ENCODE data around the gene B2M. TPM values are rescaled to one million over a fixed set of nuclear protein-coding genes. Genes with fewer than 3 reads are reported as not detected.
"Not testable (repeated sequence)": the region's sequence is repeated elsewhere in the genome, so short reads cannot be mapped to it uniquely, and the experiment has no call there.

Gene B2M
- total RNA-seq, 2 experiments from 2014 or later: 4,476 to 4,587 TPM

DNA sequence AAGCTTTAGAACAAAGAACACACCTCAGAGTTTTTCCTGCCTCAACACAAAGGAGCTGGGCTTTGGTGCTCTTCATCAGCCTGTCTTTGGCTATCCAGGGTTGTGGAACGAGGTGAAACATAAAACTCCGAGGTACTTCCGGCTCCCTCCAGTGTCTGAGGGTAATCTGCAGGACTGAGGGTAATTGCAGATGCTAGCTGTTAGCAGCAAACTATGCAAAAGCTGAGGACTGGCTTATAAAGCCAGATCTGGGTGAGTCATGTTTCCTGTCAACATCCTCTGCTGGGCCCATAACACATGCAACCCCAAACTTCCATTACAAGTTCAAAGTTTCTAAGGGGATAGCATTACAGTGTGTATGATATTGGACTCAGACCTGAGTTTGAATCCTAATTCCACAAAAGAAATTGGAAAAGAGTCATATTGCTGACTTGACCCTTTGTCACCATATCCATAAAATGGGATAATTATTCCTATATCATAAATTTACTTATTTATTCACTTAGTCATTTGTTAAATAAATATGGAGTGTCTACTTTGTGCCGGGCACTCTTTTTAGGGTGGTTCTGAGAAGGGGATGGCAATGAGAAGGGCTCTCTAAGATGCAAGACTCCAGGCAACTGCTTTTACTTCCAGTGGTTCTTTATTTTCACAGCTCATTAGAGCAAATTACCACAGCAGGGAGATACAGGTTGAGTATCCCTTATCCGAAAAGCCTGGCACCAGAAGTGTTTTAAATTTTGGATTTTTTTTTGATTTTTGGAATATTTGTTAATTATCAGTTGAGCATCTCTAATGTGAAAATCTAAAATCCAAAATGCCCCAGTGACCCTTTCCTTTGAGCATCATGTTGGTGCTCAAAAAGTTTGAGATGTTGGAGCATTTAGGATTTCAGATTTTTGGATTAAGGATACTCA is 15.5 kb downstream of the B2M start:
- Mint-ChIP-seq H3K27me3 (no peaks in the 10 kb centered on the region), H3K4me3 (peak overlapping the region; percentile 99), H3K4me1 (ENCODE audit: low read depth) (peaks cover 61% of the 10 kb centered on the region), H3K36me3 (ENCODE audit: low read depth) (peaks cover 24% of the 10 kb centered on the region), H3K27ac (peak overlapping the region; percentile 100), H3K9me3 (no peaks in the 10 kb centered on the region)
- DNase-seq: peak; percentile 84
- TF ChIP-seq, protein P1, sequence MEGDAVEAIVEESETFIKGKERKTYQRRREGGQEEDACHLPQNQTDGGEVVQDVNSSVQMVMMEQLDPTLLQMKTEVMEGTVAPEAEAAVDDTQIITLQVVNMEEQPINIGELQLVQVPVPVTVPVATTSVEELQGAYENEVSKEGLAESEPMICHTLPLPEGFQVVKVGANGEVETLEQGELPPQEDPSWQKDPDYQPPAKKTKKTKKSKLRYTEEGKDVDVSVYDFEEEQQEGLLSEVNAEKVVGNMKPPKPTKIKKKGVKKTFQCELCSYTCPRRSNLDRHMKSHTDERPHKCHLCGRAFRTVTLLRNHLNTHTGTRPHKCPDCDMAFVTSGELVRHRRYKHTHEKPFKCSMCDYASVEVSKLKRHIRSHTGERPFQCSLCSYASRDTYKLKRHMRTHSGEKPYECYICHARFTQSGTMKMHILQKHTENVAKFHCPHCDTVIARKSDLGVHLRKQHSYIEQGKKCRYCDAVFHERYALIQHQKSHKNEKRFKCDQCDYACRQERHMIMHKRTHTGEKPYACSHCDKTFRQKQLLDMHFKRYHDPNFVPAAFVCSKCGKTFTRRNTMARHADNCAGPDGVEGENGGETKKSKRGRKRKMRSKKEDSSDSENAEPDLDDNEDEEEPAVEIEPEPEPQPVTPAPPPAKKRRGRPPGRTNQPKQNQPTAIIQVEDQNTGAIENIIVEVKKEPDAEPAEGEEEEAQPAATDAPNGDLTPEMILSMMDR (IDR thresholded peaks at IDR 0.05): no peak
- ChIA-PET CTCF (interaction anchor here (1.1 to 16.4 kb wide), 4 partner anchors 10 to 95 kb away, joined by 3 to 333 read pairs (median 56); partner anchors contain the start of genes B2M, PATL2, SPG11 and TRIM69), POLR2A (interaction anchor here (0.6 to 37.9 kb wide), 11 partner anchors 3 to 300 kb away, joined by 3 to 1862 read pairs (median 5); partner anchors contain the start of genes B2M, PATL2, SPG11 and TRIM69)
- peak; percentile 55 for ATAC-seq
- intact Hi-C loops (cut with micrococcal nuclease): no loop called here

DNA sequence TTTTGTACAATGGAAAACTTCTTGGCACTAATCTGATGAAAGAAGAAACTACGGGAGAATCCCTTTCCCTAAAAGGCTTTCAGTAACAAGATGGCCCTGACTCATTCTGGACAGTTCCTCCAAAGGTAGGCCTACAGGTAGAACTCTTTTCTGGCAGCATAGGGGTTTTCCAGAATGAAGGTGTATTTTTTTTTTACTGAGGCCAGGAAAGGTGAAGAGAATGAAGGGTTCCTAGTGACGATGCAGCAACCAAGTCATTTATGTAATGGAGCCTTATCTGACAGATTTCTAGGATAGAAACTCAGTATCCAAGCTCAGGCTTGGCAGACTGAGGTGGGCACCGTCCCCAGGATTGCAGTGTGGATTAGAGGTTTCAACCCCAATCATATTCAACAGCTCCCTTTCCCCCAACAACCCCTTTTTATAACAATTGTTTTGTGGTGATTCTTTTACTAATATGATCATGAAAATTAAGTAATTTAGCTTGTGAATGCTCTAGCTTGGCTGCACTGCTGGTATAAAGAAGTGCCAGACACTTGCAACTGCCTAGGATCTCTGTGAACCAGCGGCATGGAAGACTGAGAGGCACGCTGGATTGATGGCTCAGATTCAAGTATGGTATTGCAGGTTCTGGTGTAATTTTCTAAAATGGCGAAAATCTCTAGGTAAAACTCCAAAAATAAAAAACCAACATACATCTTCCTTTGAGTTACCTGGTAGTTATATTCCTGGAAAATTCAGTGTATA is 16.3 kb downstream of the B2M start:
- no peaks in the 10 kb centered on the region for H3K9me3 Mint-ChIP-seq
- intact Hi-C loops (cut with micrococcal nuclease): loop anchor here (1.0 kb wide), 1 partner anchor 16 kb away; the partner anchor contains the start of genes B2M and PATL2
- ChIA-PET CTCF (interaction anchor here (1.5 to 16.4 kb wide), 4 partner anchors 10 to 64 kb away, joined by 3 to 333 read pairs (median 56); partner anchors contain the start of genes B2M, PATL2, SPG11 and TRIM69), POLR2A (interaction anchor here (1.1 to 37.9 kb wide), 7 partner anchors 2 to 98 kb away, joined by 3 to 1862 read pairs (median 6); partner anchors contain the start of genes B2M, PATL2, SPG11 and TRIM69)
- no peaks in the 10 kb centered on the region for H3K27me3 Mint-ChIP-seq
- H3K36me3 Mint-ChIP-seq (ENCODE audit: low read depth): peaks cover 32% of the 10 kb centered on the region
- no peak for ATAC-seq
- peak overlapping the region; percentile 99 for H3K4me3 Mint-ChIP-seq
- DNase-seq: no peak
- TF ChIP-seq, protein P1 (IDR thresholded peaks at IDR 0.05): no peak
- H3K4me1 Mint-ChIP-seq (ENCODE audit: low read depth): peaks cover 62% of the 10 kb centered on the region
- peak overlapping the region; percentile 100 for H3K27ac Mint-ChIP-seq

DNA sequence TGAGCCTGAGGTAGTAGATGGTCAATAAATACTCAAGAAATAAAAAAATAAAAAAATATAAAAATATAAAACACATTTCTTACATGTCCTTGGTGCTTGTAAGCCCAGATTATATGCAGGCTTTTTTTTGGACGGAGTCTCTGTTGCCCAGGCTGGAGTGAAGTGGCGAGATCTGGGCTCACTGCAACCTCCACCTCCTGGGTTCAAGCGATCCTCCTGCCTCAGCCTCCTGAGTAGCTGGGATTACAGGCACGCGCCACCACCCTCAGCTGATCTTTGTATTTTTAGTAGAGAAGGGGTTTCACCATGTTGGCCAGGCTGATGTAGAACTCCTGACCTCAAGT is 16.9 kb downstream of the B2M start:
- Mint-ChIP-seq H3K4me3 (peak overlapping the region; percentile 99), H3K36me3 (ENCODE audit: low read depth) (peaks cover 34% of the 10 kb centered on the region), H3K4me1 (ENCODE audit: low read depth) (peaks cover 62% of the 10 kb centered on the region), H3K27ac (peak overlapping the region; percentile 100)
- not testable (repeated sequence) for H3K9me3 Mint-ChIP-seq, H3K27me3 Mint-ChIP-seq, ATAC-seq, DNase-seq
- intact Hi-C loops (cut with micrococcal nuclease): loop anchor here (1.0 kb wide), 1 partner anchor 17 kb away; the partner anchor contains the start of genes B2M and PATL2
- ChIA-PET POLR2A (interaction anchor here (1.1 to 37.9 kb wide), 5 partner anchors 1 to 144 kb away, joined by 3 to 1862 read pairs (median 1567); partner anchors contain the start of genes B2M, PATL2, SPG11 and TRIM69), CTCF (interaction anchor here (1.0 to 16.4 kb wide), 8 partner anchors 9 to 182 kb away, joined by 3 to 333 read pairs (median 4); partner anchors contain the start of genes B2M, PATL2, SPG11 and TRIM69)

DNA sequence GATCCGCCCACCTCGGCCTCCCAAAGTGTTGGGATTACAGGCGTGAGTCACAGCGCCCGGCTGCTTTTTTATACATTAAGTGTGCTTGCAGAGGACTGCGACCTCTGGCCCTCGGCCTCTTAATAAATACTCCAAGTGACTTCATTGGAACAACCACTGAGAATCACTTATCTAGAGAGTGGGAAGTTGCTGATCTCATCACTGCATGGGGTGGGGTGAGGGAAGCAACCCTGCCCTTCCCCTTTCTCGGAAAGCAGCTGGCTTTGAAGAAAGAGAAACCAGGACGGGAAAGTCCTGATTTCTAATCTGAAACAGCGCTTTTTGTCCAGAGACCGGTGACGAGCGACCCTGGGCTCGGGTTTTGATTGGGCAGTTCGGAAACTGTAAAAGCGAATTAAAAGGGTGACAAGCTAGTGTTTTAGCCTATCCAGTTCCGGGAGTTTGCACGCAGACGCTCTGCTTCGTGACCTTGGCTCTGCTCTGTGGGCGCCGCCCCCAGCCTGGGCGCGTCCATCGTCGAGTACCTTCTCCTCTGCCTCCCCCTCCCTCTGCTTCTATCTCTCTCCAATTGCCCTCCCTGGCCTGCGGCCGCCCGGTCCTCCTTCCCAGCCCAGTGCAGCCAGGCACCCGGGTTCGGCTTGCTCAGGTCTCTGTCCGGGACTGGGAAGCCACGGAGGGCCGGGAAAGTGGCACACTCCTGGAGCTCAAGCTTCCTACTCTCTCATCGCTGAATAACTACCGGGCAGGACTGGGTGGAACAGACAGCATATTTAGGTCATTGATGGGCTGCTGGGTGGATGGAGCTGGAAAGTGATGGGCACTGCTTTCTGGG is 17.5 kb downstream of the B2M start:
- TF ChIP-seq, protein P1 (IDR thresholded peaks at IDR 0.05): no peak
- intact Hi-C loops (cut with micrococcal nuclease): loop anchor here (1.0 kb wide), 1 partner anchor 17 kb away; the partner anchor contains the start of genes B2M and PATL2
- Mint-ChIP-seq H3K9me3 (no peaks in the 10 kb centered on the region), H3K27ac (peak overlapping the region; percentile 100), H3K4me3 (peak overlapping the region; percentile 99), H3K4me1 (ENCODE audit: low read depth) (peaks cover 61% of the 10 kb centered on the region), H3K36me3 (ENCODE audit: low read depth) (peaks cover 38% of the 10 kb centered on the region), H3K27me3 (no peaks in the 10 kb centered on the region)
- peak; percentile 98 for DNase-seq
- CTCF ChIA-PET: interaction anchor here (0.9 to 16.4 kb wide), 10 partner anchors 9 to 182 kb away, joined by 3 to 333 read pairs (median 3); partner anchors contain the start of genes B2M, PATL2, SPG11 and TRIM69
- POLR2A ChIA-PET: interaction anchor here (0.7 to 37.9 kb wide), 9 partner anchors 1 to 674 kb away, joined by 3 to 1862 read pairs (median 3); partner anchors contain the start of genes B2M, PATL2, SPG11 and TRIM69
- peak; percentile 78 for ATAC-seq
